NT2/D1 (cell line): ENCODE results near the gene GTPBP4.

Experiments
- DNase-seq: peaks from one replicate; pipeline ENCODE4 v3.0.0-alpha.2; 2011; ENCODE audit warnings: low read depth, low spot score
- H3K27me3 ChIP-seq: 2 replicates; pipeline ENCODE4 v1.6.0; 2011; ENCODE audit warnings: mild to moderate bottlenecking; ENCODE audit not compliant: insufficient read length, insufficient read depth
- H3K36me3 ChIP-seq: 2 replicates; pipeline ENCODE4 v1.6.1; 2011; ENCODE audit warnings: mild to moderate bottlenecking, low read length, mixed read lengths; ENCODE audit not compliant: insufficient read depth, insufficient read length
- H3K4me1 ChIP-seq: 2 replicates; pipeline ENCODE4 v1.5.1; 2011; ENCODE audit not compliant: insufficient read depth, insufficient read length
- H3K4me3 ChIP-seq: 2 replicates; pipeline ENCODE4 v1.5.1; 2011; ENCODE audit warnings: low read depth; ENCODE audit not compliant: insufficient read length
- H3K9ac ChIP-seq: 2 replicates; pipeline ENCODE4 v1.6.0; 2011; ENCODE audit warnings: low read depth; ENCODE audit not compliant: insufficient read length
- H3K9me3 ChIP-seq: 2 replicates; pipeline ENCODE4 v1.5.1; 2011; ENCODE audit warnings: mild to moderate bottlenecking, low read length; ENCODE audit not compliant: insufficient read depth
- SUZ12 ChIP-seq: IDR thresholded peaks from 2 replicates; pipeline ENCODE4 v1.6.1; 2011; ENCODE audit not compliant: insufficient read length, insufficient read depth; ENCODE audit errors: extremely low read depth
- YY1 ChIP-seq: IDR thresholded peaks from 2 replicates; pipeline ENCODE4 v1.6.1; 2011; ENCODE audit not compliant: insufficient read length, insufficient read depth
- ZNF274 ChIP-seq: IDR thresholded peaks from 2 replicates; pipeline ENCODE4 v1.6.1; 2011; ENCODE audit warnings: mild to moderate bottlenecking, low read depth, low read length

Gene GTPBP4

DNA sequence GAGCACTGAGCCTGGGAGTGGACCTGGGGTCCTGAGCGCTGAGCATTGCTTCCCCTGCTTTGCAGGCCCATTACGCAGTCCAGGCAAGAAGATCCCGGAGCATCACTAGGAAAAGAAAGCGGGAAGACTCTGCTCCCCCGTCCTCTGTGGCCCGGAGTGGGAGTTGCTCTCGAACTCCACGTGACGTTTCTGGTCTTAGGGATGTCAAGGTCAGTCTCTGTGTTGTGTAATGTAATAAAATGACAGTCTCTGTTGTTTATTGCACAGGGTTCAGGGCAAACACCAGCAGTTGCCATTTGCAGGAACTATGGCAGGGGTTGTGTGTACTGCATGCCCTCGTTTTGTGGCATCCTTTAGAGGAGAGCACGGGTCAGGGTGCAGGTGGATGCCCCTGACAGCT, 27.5 kb downstream of the GTPBP4 start:
- Histone ChIP-seq H3K4me1 (no peaks in the 10 kb centered on the region), H3K9me3 (no peaks in the 10 kb centered on the region), H3K27me3 (no peaks in the 10 kb centered on the region), H3K36me3 (peaks cover 79% of the 10 kb centered on the region), H3K4me3 (no peak overlapping the region), H3K9ac (no peak overlapping the region)
- TF ChIP-seq SUZ12 (no peak), ZNF274 (no peak), YY1 (no peak)
- DNase-seq = no peak

DNA sequence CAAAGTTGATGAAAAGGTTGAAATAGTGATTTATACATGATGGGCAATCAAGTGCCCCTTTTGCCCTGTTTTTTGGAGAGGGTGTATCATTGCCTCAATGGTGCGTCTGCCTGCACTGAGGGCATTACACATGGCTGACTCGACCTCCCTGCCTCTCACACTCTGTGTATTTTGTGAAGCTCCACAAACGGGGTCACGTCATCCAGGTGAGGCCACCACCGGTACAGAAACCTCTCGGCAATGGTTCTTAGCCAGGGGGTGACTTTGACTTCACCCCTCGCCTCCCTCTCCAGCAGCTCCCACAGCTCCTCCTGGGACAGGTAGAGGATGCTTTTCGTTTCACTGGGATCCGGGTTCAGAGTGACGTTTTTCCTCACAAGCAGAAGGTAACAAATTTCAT, 31.1 kb downstream of the GTPBP4 start:
- H3K4me3 ChIP-seq = no peak overlapping the region
- DNase-seq = no peak
- H3K4me1 ChIP-seq = no peaks in the 10 kb centered on the region
- TF ChIP-seq ZNF274 (no peak), SUZ12 (no peak), YY1 (no peak)
- no peak overlapping the region for H3K9ac ChIP-seq
- no peaks in the 10 kb centered on the region for H3K27me3 ChIP-seq
- no peaks in the 10 kb centered on the region for H3K9me3 ChIP-seq
- peaks cover 53% of the 10 kb centered on the region for H3K36me3 ChIP-seq

DNA sequence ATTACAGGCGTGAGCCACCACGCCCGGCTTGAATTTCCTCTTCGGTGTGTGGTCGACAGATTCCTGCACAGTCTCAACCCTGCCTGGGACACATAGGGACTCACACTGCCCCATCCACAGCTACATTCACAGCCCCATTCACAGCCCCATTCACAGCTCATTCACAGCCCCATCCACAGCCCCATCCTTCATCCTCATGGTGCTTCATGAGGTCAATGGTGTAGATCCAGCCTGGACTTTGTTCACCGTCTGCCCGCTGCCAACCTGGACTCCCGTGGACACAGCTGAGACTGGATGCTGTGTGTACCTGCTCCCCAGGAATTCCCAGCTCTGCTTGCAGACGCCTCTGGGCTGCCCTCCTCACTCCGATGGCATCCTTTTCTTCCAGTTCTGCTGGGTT, 32.2 kb downstream of the GTPBP4 start:
- DNase-seq = no peak
- peaks cover 45% of the 10 kb centered on the region for H3K36me3 ChIP-seq

DNA sequence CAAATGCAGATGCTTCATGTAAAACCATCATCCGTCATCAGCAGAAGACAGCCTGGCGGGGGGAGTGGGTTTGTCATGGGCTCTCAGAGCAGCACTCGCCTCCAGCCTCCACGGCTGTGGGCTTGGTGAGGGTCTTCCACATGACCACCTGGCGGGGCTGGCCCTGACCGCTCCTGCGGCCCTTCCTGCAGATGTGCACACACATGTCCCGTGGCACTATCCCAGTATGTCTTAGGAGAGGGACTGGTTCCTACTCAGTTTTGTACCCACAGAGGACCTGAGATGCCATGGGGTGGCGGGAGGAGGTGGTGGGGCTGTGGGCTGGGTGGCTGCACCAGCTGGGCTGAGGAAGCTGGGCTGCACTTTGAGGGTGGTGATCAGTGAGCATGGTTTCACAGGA, 32.7 kb downstream of the GTPBP4 start:
- Histone ChIP-seq H3K27me3 (no peaks in the 10 kb centered on the region), H3K36me3 (peaks cover 40% of the 10 kb centered on the region), H3K4me1 (no peaks in the 10 kb centered on the region), H3K9me3 (no peaks in the 10 kb centered on the region), H3K9ac (no peak overlapping the region), H3K4me3 (no peak overlapping the region)
- no peak for DNase-seq
- TF ChIP-seq YY1 = no peak
- no peak for TF ChIP-seq SUZ12
- TF ChIP-seq ZNF274 = no peak

More for the DNA sequence above, 32.2 kb downstream of the GTPBP4 start:
- Histone ChIP-seq H3K4me1 (no peaks in the 10 kb centered on the region), H3K9ac (no peak overlapping the region), H3K4me3 (no peak overlapping the region), H3K9me3 (no peaks in the 10 kb centered on the region), H3K27me3 (no peaks in the 10 kb centered on the region)
- no peak for TF ChIP-seq SUZ12
- TF ChIP-seq ZNF274 = no peak
- no peak for TF ChIP-seq YY1

DNA sequence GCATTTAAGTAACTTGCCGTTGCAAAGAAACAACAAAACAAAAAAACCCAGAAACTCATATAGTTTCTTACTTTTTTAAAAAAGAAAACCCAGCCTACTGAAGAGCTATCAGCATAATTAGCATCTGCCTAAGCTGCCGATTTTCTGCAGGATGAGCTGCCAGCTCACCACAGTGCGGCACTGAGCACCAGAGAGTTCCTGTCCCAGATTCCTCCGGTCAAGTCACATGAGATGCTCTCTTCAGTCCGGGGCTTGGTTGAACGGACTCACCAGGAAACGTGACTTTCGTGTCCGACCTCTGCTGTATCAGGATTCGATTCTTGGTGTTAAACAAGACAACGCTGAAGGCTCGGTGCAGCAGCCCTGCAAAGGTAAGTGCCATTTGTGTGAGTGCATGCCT, 34.2 kb downstream of the GTPBP4 start:
- Histone ChIP-seq H3K9me3 (no peaks in the 10 kb centered on the region), H3K4me1 (no peaks in the 10 kb centered on the region), H3K36me3 (peaks cover 27% of the 10 kb centered on the region), H3K27me3 (no peaks in the 10 kb centered on the region), H3K4me3 (no peak overlapping the region), H3K9ac (no peak overlapping the region)
- TF ChIP-seq SUZ12 = no peak
- no peak for TF ChIP-seq YY1
- TF ChIP-seq ZNF274 = no peak
- no peak for DNase-seq

DNA sequence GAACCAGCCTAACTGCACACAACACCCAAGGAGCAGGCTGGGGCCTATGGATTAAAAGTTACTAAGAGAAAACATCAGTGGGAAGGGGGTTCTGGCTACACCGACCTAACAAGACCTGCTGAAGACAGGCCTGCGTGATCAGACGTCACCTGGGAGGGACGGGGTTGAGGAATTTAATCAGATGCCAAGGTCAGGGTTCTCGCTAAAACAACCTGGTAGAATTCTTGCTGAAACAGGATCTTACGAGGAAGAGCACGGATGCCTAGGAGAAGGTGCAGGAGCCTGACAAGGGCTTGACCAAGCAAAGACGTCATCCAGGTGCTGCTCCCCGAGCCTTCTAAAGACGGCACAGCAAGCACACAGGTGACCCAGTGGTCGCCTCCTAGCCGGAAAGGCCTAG, 35.9 kb downstream of the GTPBP4 start:
- no peak overlapping the region for H3K9ac ChIP-seq
- TF ChIP-seq ZNF274 = no peak
- TF ChIP-seq SUZ12 = no peak
- no peak for TF ChIP-seq YY1
- H3K36me3 ChIP-seq = peaks cover 15% of the 10 kb centered on the region
- no peak overlapping the region for H3K4me3 ChIP-seq
- H3K4me1 ChIP-seq = no peaks in the 10 kb centered on the region
- H3K27me3 ChIP-seq = no peaks in the 10 kb centered on the region
- no peak for DNase-seq
- no peaks in the 10 kb centered on the region for H3K9me3 ChIP-seq

DNA sequence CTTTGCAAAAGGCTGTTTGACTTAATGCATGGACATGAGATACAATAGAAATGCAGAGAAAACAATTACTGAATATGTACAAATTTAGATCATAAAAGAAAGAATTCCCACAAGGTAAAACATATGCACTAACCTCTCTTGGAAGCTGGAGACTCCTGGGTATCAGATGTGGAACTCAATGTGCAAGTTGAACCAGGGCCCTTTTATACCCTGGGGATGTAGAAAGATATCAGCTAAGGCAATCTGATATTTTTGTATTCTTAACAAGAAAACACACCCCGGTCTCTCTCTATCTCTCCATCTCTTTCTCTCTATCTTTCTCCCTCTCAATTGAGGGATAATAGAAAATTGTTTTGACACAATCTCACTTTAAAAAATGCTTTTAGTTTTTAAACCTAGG, 37.4 kb downstream of the GTPBP4 start, which contains the start of gene IDI2:
IDI2 (minus strand) TSS at position 177 of the 400 bp plus-strand sequence. CDS start 1,136 bp downstream, outside the sequence.
- no peak within 1 kb of the TSS for H3K9ac ChIP-seq
- H3K27me3 ChIP-seq = no peaks in the 10 kb centered on the region
- no peak within 1 kb of the TSS for H3K4me3 ChIP-seq
- no peaks in the 10 kb centered on the region for H3K4me1 ChIP-seq
- no peak for DNase-seq
- TF ChIP-seq YY1 (no peak), ZNF274 (no peak), SUZ12 (no peak)
- no peaks in the 10 kb centered on the region for H3K9me3 ChIP-seq
- peaks cover 3% of the 10 kb centered on the region for H3K36me3 ChIP-seq
